GM21528 (cell line): ENCODE results near the gene ATG5.
"Not testable (repeated sequence)": the region's sequence is repeated elsewhere in the genome, so short reads cannot be mapped to it uniquely, and the experiment has no call there.

Experiments used
- ATAC-seq: cut with Tn5 transposase; IDR thresholded peaks from one replicate; pipeline ENCODE4 v1.9.1; 2021; ENCODE audit warnings: mild to moderate bottlenecking, moderate library complexity; ENCODE audit not compliant: unreplicated experiment, low FRiP score

The ATG5 gene

GRCh38 chr6:106315765-106316374, 9.7 kb downstream of the ATG5 start:
- no peak for ATAC-seq

GRCh38 chr6:106309766-106310373, 15.7 kb downstream of the ATG5 start:
- ATAC-seq = no peak

GRCh38 chr6:106308985-106309384, 16.6 kb downstream of the ATG5 start:
- ATAC-seq = no peak

- no peak for ATAC-seq
These were observed 19.8 kb downstream of the ATG5 start for GRCh38 chr6:106305740-106306139.

GRCh38 chr6:106300944-106301343, 24.6 kb downstream of the ATG5 start:
- no peak for ATAC-seq

GRCh38 chr6:106300020-106300780, 25.4 kb downstream of the ATG5 start:
- ATAC-seq = no peak

GRCh38 chr6:106293116-106293515, 32.4 kb downstream of the ATG5 start:
- no peak for ATAC-seq

GRCh38 chr6:106290954-106291353, 34.6 kb downstream of the ATG5 start:
- ATAC-seq = no peak

- no peak for ATAC-seq
These were observed 35.5 kb downstream of the ATG5 start for GRCh38 chr6:106290032-106290431.

- ATAC-seq = no peak
These were observed 38.3 kb downstream of the ATG5 start for GRCh38 chr6:106287215-106287614.

GRCh38 chr6:106286746-106287145, 38.8 kb downstream of the ATG5 start:
- no peak for ATAC-seq

GRCh38 chr6:106283481-106283880, 42.1 kb downstream of the ATG5 start:
- ATAC-seq = no peak

- ATAC-seq = no peak
These were observed 43.9 kb downstream of the ATG5 start for GRCh38 chr6:106281661-106282060.

GRCh38 chr6:106281088-106281487, 44.5 kb downstream of the ATG5 start:
- no peak for ATAC-seq

GRCh38 chr6:106279179-106279578, 46.4 kb downstream of the ATG5 start:
- ATAC-seq = no peak

GRCh38 chr6:106275692-106276091, 49.9 kb downstream of the ATG5 start:
- ATAC-seq = no peak

GRCh38 chr6:106273087-106273486, 52.5 kb downstream of the ATG5 start:
- peak; percentile 64 for ATAC-seq

- ATAC-seq = no peak
These were observed 53.3 kb downstream of the ATG5 start for GRCh38 chr6:106272287-106272686.

- no peak for ATAC-seq
These were observed 55.1 kb downstream of the ATG5 start for GRCh38 chr6:106270414-106270813.

- not testable (repeated sequence) for ATAC-seq
These were observed 56.2 kb downstream of the ATG5 start for GRCh38 chr6:106269268-106269919.

- not testable (repeated sequence) for ATAC-seq
These were observed 57.1 kb downstream of the ATG5 start for GRCh38 chr6:106268500-106268899.
